IPS DF 6.9 (cell line): ENCODE results near the gene CD68.

Experiments
- DNase-seq: peaks from one replicate; pipeline ENCODE4 v3.0.0-alpha.2; 2013; ENCODE audit warnings: low read depth, low spot score
- H3K27ac ChIP-seq: one replicate; pipeline ENCODE4 v1.5.1; 2013; ENCODE audit warnings: low read length, control low read depth
- H3K27me3 ChIP-seq: 2 replicates; pipeline ENCODE4 v1.6.1; 2013; ENCODE audit warnings: mild to moderate bottlenecking, low read length; ENCODE audit not compliant: control insufficient read depth, insufficient read depth
- H3K36me3 ChIP-seq: 2 replicates; pipeline ENCODE4 v1.6.1; 2013; ENCODE audit warnings: low read length; ENCODE audit not compliant: control insufficient read depth, insufficient read depth
- H3K4me1 ChIP-seq: 2 replicates; pipeline ENCODE4 v1.6.1; 2013; ENCODE audit warnings: low read length; ENCODE audit not compliant: control insufficient read depth, insufficient read depth
- H3K4me3 ChIP-seq: 2 replicates; pipeline ENCODE4 v1.5.1; 2013; ENCODE audit warnings: mild to moderate bottlenecking, low read length
- H3K9me3 ChIP-seq: 2 replicates; pipeline ENCODE4 v1.6.1; 2013; ENCODE audit warnings: low read length, inconsistent platforms; ENCODE audit not compliant: control insufficient read depth, insufficient read depth
- WGBS: extraction: QIAGEN DNeasy Blood & Tissue Kit; methylation state at CpG from one replicate; pipeline ENCODE4 v1.1.7; 2013; ENCODE audit warnings: mixed read lengths, missing lambda C conversion rate; ENCODE audit not compliant: insufficient read length, insufficient coverage; 5-methylcytosine and 5-hydroxymethylcytosine counted together

The CD68 gene

DNA sequence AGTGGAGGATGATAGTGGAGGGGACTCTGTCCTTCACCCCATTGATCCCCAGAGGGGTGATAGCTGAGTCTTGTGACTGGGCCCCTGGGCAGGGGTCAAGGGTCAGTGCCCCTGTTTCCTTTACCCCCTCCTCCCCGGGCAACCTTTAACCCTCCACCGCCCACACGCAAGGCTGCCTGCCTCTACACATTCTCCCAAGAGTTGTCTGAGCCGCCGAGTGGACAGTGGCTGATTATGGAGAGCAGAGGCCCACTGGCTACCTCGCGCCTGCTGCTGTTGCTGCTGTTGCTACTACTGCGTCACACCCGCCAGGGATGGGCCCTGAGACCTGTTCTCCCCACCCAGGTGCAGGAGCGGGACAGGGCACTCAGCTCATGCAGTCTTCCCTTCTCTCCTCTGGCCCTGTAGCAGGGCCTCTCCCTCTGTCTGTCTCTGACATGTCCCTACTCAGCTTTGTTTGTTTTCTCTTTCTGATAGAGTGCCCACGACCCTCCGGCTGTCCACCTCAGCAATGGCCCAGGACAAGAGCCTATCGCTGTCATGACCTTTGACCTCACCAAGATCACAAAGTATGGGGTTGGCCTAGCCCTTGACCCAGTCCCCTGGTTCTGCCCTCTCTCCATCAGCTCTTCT lies 50.6 kb downstream of the CD68 start, which contains the start of gene SHBG:
Gene SHBG (plus strand): TSS at position 197 of the 633 bp plus-strand sequence. CDS start 38 bp downstream, at position 235.
- no CpG with 5 or more reads among the region's 13 CpGs for WGBS
- Histone ChIP-seq H3K27me3 (no peaks in the 10 kb centered on the region), H3K4me3 (no peak within 1 kb of the TSS), H3K27ac (no peak within 1 kb of the TSS), H3K4me1 (peaks cover 5% of the 10 kb centered on the region; the same call in 1 of the 2 replicates), H3K36me3 (no peaks in the 10 kb centered on the region), H3K9me3 (no peaks in the 10 kb centered on the region)
- DNase-seq: no peak
